Smooth muscle cell of the brain vasculature (primary cell): ENCODE results near the gene SNAP25.
A peak's percentile ranks its signal among the peaks of the same experiment; 100 is the strongest.

Experiments used
- DNase-seq: peaks from one replicate; pipeline ENCODE4 v3.0.0-alpha.2; 2012; ENCODE audit warnings: low read depth, low spot score

The SNAP25 gene

GRCh38 chr20:10218536-10219451 lies at the start of gene SNAP25:
Gene SNAP25 (plus strand): TSS chr20:10218830. CDS start chr20:10275492, 56,662 bp downstream.
- peak; percentile 70 for DNase-seq

GRCh38 chr20:10169752-10170151 lies 48.9 kb upstream of the SNAP25 start:
- DNase-seq = no peak

- DNase-seq = no peak
These were observed 48.4 kb upstream of the SNAP25 start for GRCh38 chr20:10170261-10170660.

- DNase-seq = peak; percentile 18
These were observed 46.5 kb upstream of the SNAP25 start for GRCh38 chr20:10171864-10172751.

- DNase-seq = no peak
These were observed 45.5 kb upstream of the SNAP25 start for GRCh38 chr20:10172998-10173655.

- no peak for DNase-seq
These were observed 44.2 kb upstream of the SNAP25 start for GRCh38 chr20:10174400-10174799.

GRCh38 chr20:10177326-10177725 lies 41.3 kb upstream of the SNAP25 start:
- no peak for DNase-seq

GRCh38 chr20:10178091-10178490 lies 40.5 kb upstream of the SNAP25 start:
- DNase-seq = no peak

GRCh38 chr20:10178727-10179313 lies 39.8 kb upstream of the SNAP25 start:
- no peak for DNase-seq

- no peak for DNase-seq
These were observed 38.9 kb upstream of the SNAP25 start for GRCh38 chr20:10179574-10180298.

GRCh38 chr20:10180651-10181235 lies 37.9 kb upstream of the SNAP25 start:
- DNase-seq = no peak

GRCh38 chr20:10185741-10186558 lies 32.7 kb upstream of the SNAP25 start:
- DNase-seq = no peak

GRCh38 chr20:10190456-10190855 lies 28.2 kb upstream of the SNAP25 start:
- no peak for DNase-seq

- no peak for DNase-seq
These were observed 26.5 kb upstream of the SNAP25 start for GRCh38 chr20:10192171-10192570.

- DNase-seq = no peak
These were observed 24.5 kb upstream of the SNAP25 start for GRCh38 chr20:10194166-10194565.

GRCh38 chr20:10200330-10200729 lies 18.3 kb upstream of the SNAP25 start:
- no peak for DNase-seq

GRCh38 chr20:10201321-10201870 lies 17.2 kb upstream of the SNAP25 start:
- no peak for DNase-seq

- no peak for DNase-seq
These were observed 9.5 kb upstream of the SNAP25 start for GRCh38 chr20:10209091-10209490.

- DNase-seq = no peak
These were observed 5.1 kb upstream of the SNAP25 start for GRCh38 chr20:10213526-10213925.
